ENCODE measurements around the gene MYPOP.

DNA sequence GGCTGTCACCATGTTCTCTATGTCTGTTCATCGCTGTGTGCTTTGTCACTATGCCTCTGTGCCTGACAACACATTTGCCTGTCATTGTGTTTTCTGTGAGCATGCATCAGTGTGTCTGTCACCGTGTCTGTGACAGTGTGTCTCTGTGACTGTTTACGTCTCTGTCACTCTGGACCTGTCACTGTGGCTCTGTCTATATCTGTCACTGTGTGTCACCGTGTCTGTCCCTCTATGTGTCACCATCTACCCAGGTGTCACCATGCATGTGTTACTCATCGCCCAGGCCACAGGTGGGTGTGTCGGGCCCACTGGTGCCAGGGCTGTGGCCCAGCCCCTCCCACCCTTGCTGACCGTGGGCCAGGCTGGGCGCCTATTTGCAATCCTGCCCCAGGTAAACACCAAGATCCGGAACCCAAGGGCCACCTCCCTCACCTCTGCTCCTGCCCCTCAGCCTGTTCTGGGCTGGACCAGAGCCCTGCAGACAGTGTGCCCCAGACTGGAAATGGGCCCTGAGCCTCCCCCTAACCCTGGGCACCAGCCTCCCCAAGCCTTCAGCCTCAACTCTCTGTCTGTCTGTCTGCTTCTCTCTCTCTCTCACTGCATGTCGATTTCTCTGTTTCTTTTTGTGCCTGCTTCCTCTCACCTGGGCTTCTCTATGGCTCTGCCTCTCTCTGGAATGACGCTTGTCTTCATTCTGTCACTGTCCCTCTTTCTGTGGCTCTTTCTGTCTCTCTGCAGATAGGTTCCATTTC, 24.2 kb downstream of the MYPOP start:
- TF ChIP-seq RAD21 (CRISPR knock-in tag; conservative IDR thresholded peaks at IDR 0.05 in 1 of 2, IDR thresholded peaks at IDR 0.05 in 1 of 2) (no peak), BCOR (IDR thresholded peaks at IDR 0.05) (no peak), GATA2 (CRISPR knock-in tag; IDR thresholded peaks at IDR 0.05) (no peak), POLR2A (conservative IDR thresholded peaks at IDR 0.05) (no peak), HEY1 (CRISPR knock-in tag; IDR thresholded peaks at IDR 0.05; ENCODE audit: borderline replicate concordance) (no peak)
- TF ChIP-seq, protein P1, sequence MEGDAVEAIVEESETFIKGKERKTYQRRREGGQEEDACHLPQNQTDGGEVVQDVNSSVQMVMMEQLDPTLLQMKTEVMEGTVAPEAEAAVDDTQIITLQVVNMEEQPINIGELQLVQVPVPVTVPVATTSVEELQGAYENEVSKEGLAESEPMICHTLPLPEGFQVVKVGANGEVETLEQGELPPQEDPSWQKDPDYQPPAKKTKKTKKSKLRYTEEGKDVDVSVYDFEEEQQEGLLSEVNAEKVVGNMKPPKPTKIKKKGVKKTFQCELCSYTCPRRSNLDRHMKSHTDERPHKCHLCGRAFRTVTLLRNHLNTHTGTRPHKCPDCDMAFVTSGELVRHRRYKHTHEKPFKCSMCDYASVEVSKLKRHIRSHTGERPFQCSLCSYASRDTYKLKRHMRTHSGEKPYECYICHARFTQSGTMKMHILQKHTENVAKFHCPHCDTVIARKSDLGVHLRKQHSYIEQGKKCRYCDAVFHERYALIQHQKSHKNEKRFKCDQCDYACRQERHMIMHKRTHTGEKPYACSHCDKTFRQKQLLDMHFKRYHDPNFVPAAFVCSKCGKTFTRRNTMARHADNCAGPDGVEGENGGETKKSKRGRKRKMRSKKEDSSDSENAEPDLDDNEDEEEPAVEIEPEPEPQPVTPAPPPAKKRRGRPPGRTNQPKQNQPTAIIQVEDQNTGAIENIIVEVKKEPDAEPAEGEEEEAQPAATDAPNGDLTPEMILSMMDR (IDR thresholded peaks at IDR 0.05 in 2 of 3, conservative IDR thresholded peaks at IDR 0.05 in 1 of 3; ENCODE audit: insufficient read depth in 2 of 3, low read depth in 1 of 3, low read length in 3 of 3), result no peak
